GM12875 (cell line): ENCODE data around the gene PARN.

Experiments
- H3K4me3 ChIP-seq: one replicate; pipeline ENCODE4 v1.5.1; 2011; ENCODE audit warnings: low read depth, low read length, control low read depth
- CTCF ChIP-seq: IDR thresholded peaks from 2 replicates; pipeline ENCODE4 v1.5.1; 2011; ENCODE audit warnings: low read depth, mild to moderate bottlenecking, control low read depth, inconsistent platforms, low read length, moderate library complexity, borderline replicate concordance; ENCODE audit not compliant: insufficient read depth

Gene PARN

GRCh38 chr16:14511800-14512135 lies 118.3 kb downstream of the PARN start:
- TF ChIP-seq CTCF = no peak
- H3K4me3 ChIP-seq = no peak overlapping the region

- no peak overlapping the region for H3K4me3 ChIP-seq
- TF ChIP-seq CTCF = no peak
Observed at GRCh38 chr16:14510939-14511799, 118.9 kb downstream of the PARN start.

- TF ChIP-seq CTCF = no peak
- no peak overlapping the region for H3K4me3 ChIP-seq
Observed at GRCh38 chr16:14510581-14510938, 119.5 kb downstream of the PARN start.

- no peak for TF ChIP-seq CTCF
- H3K4me3 ChIP-seq = no peak overlapping the region
Observed at GRCh38 chr16:14509675-14510132, 120.4 kb downstream of the PARN start.

GRCh38 chr16:14509055-14509454 lies 121.0 kb downstream of the PARN start:
- H3K4me3 ChIP-seq = no peak overlapping the region
- no peak for TF ChIP-seq CTCF

GRCh38 chr16:14505846-14506245 lies 124.2 kb downstream of the PARN start:
- no peak for TF ChIP-seq CTCF
- no peak overlapping the region for H3K4me3 ChIP-seq
